SK-N-SH (cell line): ENCODE measurements around the gene MRFAP1. TPM values are rescaled to one million over a fixed set of nuclear protein-coding genes. Genes with fewer than 3 reads are reported as not detected.
"Not testable (repeated sequence)": the region's sequence is repeated elsewhere in the genome, so short reads cannot be mapped to it uniquely, and the experiment has no call there.

ENCODE experiments used
- CTCF ChIA-PET: fragments of 300-600, 350-600 bp; formaldehyde crosslinking; extraction: SDS; loops from one replicate; lab custom pipeline; 2021; lab: Yijun Ruan, JAX
- POLR2A ChIA-PET: fragments of 350-600 bp; sonication (Branson Sonifier 250); formaldehyde crosslinking; extraction: SDS; loops from one replicate; lab custom pipeline; 2020; ENCODE audit warnings: antibody characterized with exemption, inconsistent platforms; lab: Yijun Ruan, JAX
- DNase-seq: peaks from one replicate; pipeline ENCODE4 v3.0.0; 2012
- H2AFZ ChIP-seq: fragments of 200-600 bp; sonication (generic); 2 replicates; pipeline ENCODE4 v1.8.1; 2016; ENCODE audit warnings: antibody characterized with exemption, mild to moderate bottlenecking, low read depth
- H3F3A ChIP-seq: fragments of 200-600 bp; sonication (generic); replicated peaks from 2 replicates; pipeline ENCODE3; 2016; ENCODE audit warnings: antibody characterized with exemption, mild to moderate bottlenecking; ENCODE audit not compliant: insufficient read depth
- H3K27ac ChIP-seq, 2 experiments: fragments of 200-500 bp in 1 of 2; fragments of 200-600 bp in 1 of 2; sonication (Bioruptor generic) in 1 of 2; sonication (generic), shearing (Covaris generic) in 1 of 2; 2 replicates each; pipeline versions ENCODE4 v1.5.1 to v1.6.1; 2014 to 2016; ENCODE audit warnings: low read depth in 2 of 2, inconsistent platforms in 1 of 2, low read length in 1 of 2, mild to moderate bottlenecking in 1 of 2, mixed read lengths in 1 of 2
- H3K27me3 ChIP-seq: fragments of 200-600 bp; sonication (generic), shearing (Covaris generic); 2 replicates; pipeline ENCODE4 v1.6.1; 2016; ENCODE audit warnings: mixed run types; ENCODE audit not compliant: insufficient read depth
- H3K36me3 ChIP-seq, 2 experiments: fragments of 200-500 bp in 1 of 2; fragments of 200-600 bp in 1 of 2; sonication (Bioruptor generic) in 1 of 2; sonication (generic) in 1 of 2; replicated peaks in 1 of 2; 2 replicates each; pipeline versions ENCODE3 to v1.5.1; 2014 to 2016; ENCODE audit warnings: low read length in 1 of 2, mild to moderate bottlenecking in 1 of 2; ENCODE audit not compliant: insufficient read depth in 2 of 2, control insufficient read depth in 1 of 2
- H3K4me1 ChIP-seq, 2 experiments: fragments of 200-500 bp in 1 of 2; fragments of 200-600 bp in 1 of 2; sonication (Bioruptor generic) in 1 of 2; sonication (generic), shearing (Covaris generic) in 1 of 2; 2 replicates each; pipeline versions ENCODE4 v1.5.1 to v1.6.1; 2014 to 2016; ENCODE audit warnings: low read depth in 1 of 2, low read length in 1 of 2, mixed run types in 1 of 2; ENCODE audit not compliant: insufficient read depth in 2 of 2, control insufficient read depth in 1 of 2
- H3K4me2 ChIP-seq: fragments of 200-600 bp; sonication (generic), shearing (Covaris generic); 2 replicates; pipeline ENCODE4 v1.6.1; 2017; ENCODE audit warnings: mixed run types
- H3K4me3 ChIP-seq, 2 experiments: fragments of 200-500 bp in 1 of 2; fragments of 200-600 bp in 1 of 2; sonication (Bioruptor generic) in 1 of 2; sonication (generic), shearing (Covaris generic) in 1 of 2; 2 replicates each; pipeline versions ENCODE4 v1.5.1 to v1.8.1; 2014 to 2016; ENCODE audit warnings: low read depth in 2 of 2, inconsistent platforms in 1 of 2, low read length in 1 of 2, mild to moderate bottlenecking in 1 of 2, mixed read lengths in 1 of 2, moderate library complexity in 1 of 2
- H3K79me2 ChIP-seq: fragments of 200-600 bp; sonication (generic); 2 replicates; pipeline ENCODE4 v1.8.1; 2017; ENCODE audit warnings: mild to moderate bottlenecking; ENCODE audit not compliant: insufficient read depth
- H3K9ac ChIP-seq: fragments of 200-600 bp; sonication (generic); 2 replicates; pipeline ENCODE4 v1.6.1; 2017; ENCODE audit warnings: mixed run types
- H3K9me2 ChIP-seq: fragments of 200-600 bp; sonication (generic); 2 replicates; pipeline ENCODE4 v1.6.1; 2017; ENCODE audit warnings: mixed run types
- H3K9me3 ChIP-seq: fragments of 200-600 bp; sonication (generic); 2 replicates; pipeline ENCODE4 v1.6.1; 2017; ENCODE audit warnings: mixed run types, mild to moderate bottlenecking, moderate library complexity
- H4K20me1 ChIP-seq: fragments of 200-600 bp; sonication (generic); 2 replicates; pipeline ENCODE4 v1.6.1; 2017; ENCODE audit warnings: mild to moderate bottlenecking, mixed run types; ENCODE audit not compliant: insufficient read depth
- CHD2 ChIP-seq: fragments of 150-350 bp; IDR thresholded peaks from 2 replicates; pipeline ENCODE4 v1.6.1; 2018; ENCODE audit warnings: low read length; ENCODE audit not compliant: partially characterized antibody
- FOXJ3 ChIP-seq: sonication (generic); formaldehyde crosslinking; IDR thresholded peaks from 2 replicates; pipeline ENCODE4 v1.5.1; 2020; ENCODE audit warnings: mild to moderate bottlenecking, missing genetic modification reagents
- FOXM1 ChIP-seq: IDR thresholded peaks from 2 replicates; pipeline ENCODE4 v1.4.0; 2012; ENCODE audit warnings: low read depth, mild to moderate bottlenecking
- IRF3 ChIP-seq: fragments of 150-350 bp; IDR thresholded peaks from 2 replicates; pipeline ENCODE4 v1.6.1; 2016; ENCODE audit warnings: mild to moderate bottlenecking, low read depth, low read length
- MXI1 ChIP-seq: IDR thresholded peaks from 2 replicates; pipeline ENCODE4 v1.6.1; 2012; ENCODE audit warnings: mild to moderate bottlenecking, low read depth, low read length, improper control_type of control experiment
- NRF1 ChIP-seq: IDR thresholded peaks from 2 replicates; pipeline ENCODE4 v1.6.1; 2012; ENCODE audit warnings: low read depth, mild to moderate bottlenecking, low read length
- RFX5 ChIP-seq: IDR thresholded peaks from 2 replicates; pipeline ENCODE4 v1.6.1; 2012; ENCODE audit warnings: mild to moderate bottlenecking, improper control_type of control experiment, low read length
- RXRA ChIP-seq: IDR thresholded peaks from 2 replicates; pipeline ENCODE4 v1.4.0; 2012; ENCODE audit warnings: low read depth, mild to moderate bottlenecking, borderline replicate concordance
- SIN3A ChIP-seq: IDR thresholded peaks from 2 replicates; pipeline ENCODE4 v1.6.1; 2012; ENCODE audit warnings: low read depth, mild to moderate bottlenecking, low read length, moderate library complexity, borderline replicate concordance
- TAF1 ChIP-seq: IDR thresholded peaks from 2 replicates; pipeline ENCODE4 v1.6.1; 2012; ENCODE audit warnings: low read depth, mild to moderate bottlenecking, low read length, moderate library complexity, borderline replicate concordance
- TEAD4 ChIP-seq: IDR thresholded peaks from 2 replicates; pipeline ENCODE4 v1.4.0; 2012; ENCODE audit warnings: mild to moderate bottlenecking, borderline replicate concordance; ENCODE audit not compliant: insufficient read depth
- USF2 ChIP-seq: fragments of 150-350 bp; IDR thresholded peaks from 2 replicates; pipeline ENCODE4 v1.6.1; 2017; ENCODE audit warnings: antibody characterized with exemption, low read length, low read depth, borderline replicate concordance
- ZBTB33 ChIP-seq: IDR thresholded peaks from 2 replicates; pipeline ENCODE4 v1.4.0; 2012; ENCODE audit warnings: low read depth, borderline replicate concordance
- WGBS: methylation state at CpG from one replicate; pipeline ENCODE4 v1.1.6; 2017; ENCODE audit warnings: low lambda C conversion rate; 5-methylcytosine and 5-hydroxymethylcytosine counted together
- polyA plus RNA-seq, 3 experiments: library from polyadenylated mRNA; depleted of rRNA; stranded (reverse); fragments of >200 nt; gene quantifications; 2 replicates each; pipeline ENCODE4 v1.2.3, GENCODE V29; 2012

Gene MRFAP1
- polyA plus RNA-seq, 1 of the 3 experiments (the other 2 are of a cell fraction), result 416 TPM

- Histone ChIP-seq H3K4me1 (no peaks in the 10 kb centered on the region), H3K4me3 (no peak overlapping the region), H3K4me2 (no peak overlapping the region), H2AFZ (no peak overlapping the region), H4K20me1 (no peaks in the 10 kb centered on the region), H3F3A (no peaks in the 10 kb centered on the region), H3K27me3 (no peaks in the 10 kb centered on the region), H3K79me2 (0 out of 2 replicates have a peak, but pooled peaks cover 4% of the 10 kb centered on the region), H3K36me3 (no peaks in the 10 kb centered on the region), H3K9me3 (no peaks in the 10 kb centered on the region), H3K9me2 (no peaks in the 10 kb centered on the region), H3K9ac (no peak overlapping the region), H3K27ac (no peak overlapping the region)
- ChIA-PET POLR2A (no interaction called here), CTCF (no interaction called here)
- 83% methylated on average over 7 of the region's 8 CpGs for WGBS
- DNase-seq, result no peak
- TF ChIP-seq TAF1 (no peak), TEAD4 (no peak), RXRA (no peak), USF2 (no peak), FOXM1 (no peak), NRF1 (no peak), ZBTB33 (no peak), FOXJ3 (CRISPR knock-in tag) (no peak), SIN3A (no peak), CHD2 (no peak), MXI1 (no peak), RFX5 (no peak), IRF3 (no peak)
Observed at GRCh38 chr4:6649216-6649615, 8.7 kb downstream of the MRFAP1 start.

GRCh38 chr4:6654211-6654610, 13.7 kb downstream of the MRFAP1 start:
- ChIA-PET POLR2A (interaction anchor here (0.7 kb wide), 1 partner anchor 10 kb away, joined by 3 read pairs; no protein-coding TSS in a partner anchor), CTCF (interaction anchor here (0.7 to 0.9 kb wide), 2 partner anchors 9 to 10 kb away, joined by 3 read pairs; no protein-coding TSS in a partner anchor)
- not testable (repeated sequence) for H3K79me2 ChIP-seq

GRCh38 chr4:6655291-6655690, 14.8 kb downstream of the MRFAP1 start:
- H3K27ac ChIP-seq, H3K27me3 ChIP-seq, H3K9ac ChIP-seq, H3K9me2 ChIP-seq, POLR2A ChIA-PET, H3F3A ChIP-seq, H3K79me2 ChIP-seq, H3K4me3 ChIP-seq, DNase-seq, H4K20me1 ChIP-seq, H3K4me1 ChIP-seq, H2AFZ ChIP-seq, H3K9me3 ChIP-seq, H3K36me3 ChIP-seq, H3K4me2 ChIP-seq: not testable (repeated sequence)
- WGBS, result 42% methylated on average over 2 of the region's 2 CpGs
- CTCF ChIA-PET, result interaction anchor here (1.0 kb wide), 1 partner anchor 9 kb away, joined by 4 read pairs; no protein-coding TSS in a partner anchor

More at GRCh38 chr4:6654211-6654610, 13.7 kb downstream of the MRFAP1 start:
- not testable (repeated sequence) for H3K9ac ChIP-seq, H3K4me2 ChIP-seq, H3K9me2 ChIP-seq, H3K27ac ChIP-seq, H3K36me3 ChIP-seq, H2AFZ ChIP-seq, H3K9me3 ChIP-seq, H3K27me3 ChIP-seq, H3K4me3 ChIP-seq, DNase-seq, H3F3A ChIP-seq, H3K4me1 ChIP-seq, H4K20me1 ChIP-seq
- WGBS, result 73% methylated on average over 3 of the region's 3 CpGs
